GM13977 (cell line): ENCODE results near the gene CFAP157.

Experiments
- DNase-seq: peaks from one replicate; pipeline ENCODE4 v3.0.0; 2012; ENCODE audit warnings: low spot score
- in situ Hi-C: fragments of 300-500 bp; cut with MboI; formaldehyde crosslinking; loops from one replicate; pipeline ENCODE4 v1.12.0; 2022; ENCODE audit warnings: low sequenced_read_pairs, low pct_unique_long_range_greater_than_20kb, mixed read lengths, inconsistent platforms; ENCODE audit not compliant: unreplicated experiment
- TF ChIP-seq, protein P1 (sequence below): IDR thresholded peaks from 2 replicates; pipeline ENCODE4 v1.5.1; 2012; ENCODE audit warnings: mild to moderate bottlenecking, control low read depth; ENCODE audit not compliant: insufficient read depth; ENCODE audit errors: extremely low read depth, missing control alignments

The CFAP157 gene

GRCh38 chr9:127738666-127739065, 31.9 kb downstream of the CFAP157 start:
- in situ Hi-C loops: no loop called here
- TF ChIP-seq, protein P1, sequence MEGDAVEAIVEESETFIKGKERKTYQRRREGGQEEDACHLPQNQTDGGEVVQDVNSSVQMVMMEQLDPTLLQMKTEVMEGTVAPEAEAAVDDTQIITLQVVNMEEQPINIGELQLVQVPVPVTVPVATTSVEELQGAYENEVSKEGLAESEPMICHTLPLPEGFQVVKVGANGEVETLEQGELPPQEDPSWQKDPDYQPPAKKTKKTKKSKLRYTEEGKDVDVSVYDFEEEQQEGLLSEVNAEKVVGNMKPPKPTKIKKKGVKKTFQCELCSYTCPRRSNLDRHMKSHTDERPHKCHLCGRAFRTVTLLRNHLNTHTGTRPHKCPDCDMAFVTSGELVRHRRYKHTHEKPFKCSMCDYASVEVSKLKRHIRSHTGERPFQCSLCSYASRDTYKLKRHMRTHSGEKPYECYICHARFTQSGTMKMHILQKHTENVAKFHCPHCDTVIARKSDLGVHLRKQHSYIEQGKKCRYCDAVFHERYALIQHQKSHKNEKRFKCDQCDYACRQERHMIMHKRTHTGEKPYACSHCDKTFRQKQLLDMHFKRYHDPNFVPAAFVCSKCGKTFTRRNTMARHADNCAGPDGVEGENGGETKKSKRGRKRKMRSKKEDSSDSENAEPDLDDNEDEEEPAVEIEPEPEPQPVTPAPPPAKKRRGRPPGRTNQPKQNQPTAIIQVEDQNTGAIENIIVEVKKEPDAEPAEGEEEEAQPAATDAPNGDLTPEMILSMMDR: no peak

GRCh38 chr9:127739614-127740330, 33.0 kb downstream of the CFAP157 start:
- TF ChIP-seq, protein P1: no peak
- in situ Hi-C loops: no loop called here
- DNase-seq: no peak

More at GRCh38 chr9:127738666-127739065, 31.9 kb downstream of the CFAP157 start:
- no peak for DNase-seq

- in situ Hi-C loops: no loop called here
- TF ChIP-seq, protein P1: no peak
- DNase-seq: no peak
Observed at GRCh38 chr9:127741831-127742434, 35.1 kb downstream of the CFAP157 start.

DNA sequence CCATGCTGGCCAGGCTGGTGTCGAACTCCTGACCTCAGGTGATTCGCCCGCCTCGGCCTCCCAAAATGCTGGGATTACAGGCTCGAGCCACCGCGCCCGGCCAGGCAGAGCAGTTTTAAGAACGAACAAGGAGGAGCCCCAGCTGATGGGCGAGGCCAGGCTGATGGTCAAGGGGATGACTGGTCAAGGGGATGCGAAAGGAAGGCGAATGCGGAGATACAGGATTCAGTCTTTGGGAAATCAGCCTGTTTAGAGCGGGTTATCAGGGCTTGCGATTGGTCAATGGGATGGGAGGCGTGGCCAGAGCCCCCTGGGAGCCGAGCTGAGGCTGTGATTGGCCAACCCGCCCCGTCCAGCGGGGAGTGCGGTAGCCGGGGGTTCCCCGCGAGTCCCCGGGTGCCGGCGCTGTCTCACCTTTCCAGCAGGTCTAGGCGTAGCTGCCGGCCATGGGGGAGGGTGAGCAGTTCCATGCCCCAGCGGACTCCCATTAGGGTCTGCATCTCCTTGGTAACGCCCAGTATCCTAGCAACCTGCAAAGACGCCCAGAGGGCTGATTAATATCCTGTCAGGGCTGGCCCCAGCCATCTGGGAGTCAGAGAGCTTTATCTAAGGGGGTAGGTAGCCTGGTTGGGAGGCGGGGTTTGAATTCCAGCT, 35.8 kb downstream of the CFAP157 start:
- TF ChIP-seq, protein P1: no peak
- DNase-seq: no peak
- in situ Hi-C loops: no loop called here

DNA sequence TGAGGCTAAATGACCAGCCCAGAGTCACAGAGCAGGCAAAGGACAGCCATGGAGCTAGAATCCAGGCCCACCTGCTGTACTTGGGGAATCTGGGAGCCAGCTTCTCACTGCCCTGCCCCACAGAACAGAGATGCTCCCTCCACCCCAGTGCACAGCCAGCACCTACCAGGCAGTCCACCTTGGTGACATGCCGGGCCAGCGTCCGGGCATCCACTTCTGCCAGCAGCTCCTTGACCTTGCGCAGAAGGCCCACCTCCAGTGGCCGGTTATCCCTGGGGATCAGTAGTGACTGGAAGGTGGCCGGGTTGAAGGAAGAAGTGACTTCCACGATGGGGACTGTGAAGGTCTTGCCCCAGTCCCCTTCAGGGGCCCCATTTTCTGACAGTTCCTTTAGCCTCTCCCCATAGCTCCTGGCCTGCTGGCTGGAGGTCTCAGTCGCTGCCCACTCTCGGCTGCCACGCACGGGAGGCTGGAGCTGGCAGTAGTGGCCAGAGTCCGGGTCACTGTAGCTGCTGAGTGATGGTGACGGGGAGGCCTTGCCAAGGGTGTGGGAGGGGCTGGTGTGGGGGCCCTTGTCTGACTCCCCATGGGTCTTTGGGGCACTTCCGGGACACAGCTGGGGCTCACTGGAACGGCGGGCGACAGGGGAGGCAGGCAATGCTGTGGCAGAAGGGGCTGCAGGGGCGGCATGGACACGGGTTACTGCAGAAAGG, 37.8 kb downstream of the CFAP157 start:
- TF ChIP-seq, protein P1: no peak
- DNase-seq: no peak
- in situ Hi-C loops: no loop called here

DNA sequence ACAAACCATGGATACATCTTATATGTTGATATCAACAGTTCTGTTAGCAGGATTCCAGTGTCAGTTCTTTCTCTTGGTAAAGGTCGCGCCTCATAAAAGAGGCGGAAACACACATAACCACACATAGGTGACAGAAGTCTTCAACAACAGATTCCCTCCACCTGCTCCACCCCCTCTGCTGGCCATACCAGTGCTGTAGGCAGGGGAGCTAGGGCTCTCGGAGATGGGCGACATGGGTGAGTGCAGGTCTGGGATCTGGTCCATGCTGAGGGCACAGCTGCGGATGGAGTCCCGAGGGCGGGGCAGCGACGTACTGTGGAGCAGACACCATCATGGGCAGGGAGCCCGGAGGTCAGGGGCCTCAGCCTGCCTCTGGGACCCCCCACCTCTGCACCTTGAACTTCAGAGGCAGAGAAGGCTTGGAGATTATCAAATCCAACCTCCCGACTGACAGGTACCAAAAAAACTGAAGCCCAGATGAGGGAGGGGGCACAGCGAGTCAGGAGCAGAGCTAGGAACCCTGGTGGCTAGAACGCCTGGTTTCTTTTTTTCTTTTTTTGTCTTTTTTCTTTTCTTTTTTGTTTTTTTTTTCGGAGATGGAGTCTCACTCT, 40.3 kb downstream of the CFAP157 start:
- DNase-seq: no peak
- in situ Hi-C loops: no loop called here
- TF ChIP-seq, protein P1: no peak
